WTC11 (cell line): Measurements from ENCODE around the gene ARHGEF10L. TPM values are rescaled to one million over a fixed set of nuclear protein-coding genes. Genes with fewer than 3 reads are reported as not detected.

Experiments used
- ATAC-seq: fragments of 200-7000 bp; cut with Tn5 transposase; 2 replicates; pipeline ENCODE4 v1.10.0; 2021; ENCODE audit warnings: mild to moderate bottlenecking, moderate library complexity
- CTCF ChIA-PET: fragments of 300-600 bp; sonication (Branson Sonifier 250); formaldehyde crosslinking; loops from one replicate; lab custom pipeline; 2021; ENCODE audit warnings: antibody characterized with exemption; lab: Charles Lee
- POLR2A ChIA-PET: fragments of 350-600 bp; sonication (Branson Sonifier 250); formaldehyde crosslinking; loops from one replicate; lab custom pipeline; 2021; ENCODE audit warnings: antibody characterized with exemption; lab: Charles Lee
- DNase-seq: peaks from one replicate; pipeline ENCODE4 v3.0.0; 2021; ENCODE audit warnings: low spot score
- H3K27ac Mint-ChIP-seq: 2 replicates; pipeline ENCODE4 v1.8.0; 2021; ENCODE audit warnings: mixed read lengths
- H3K27me3 Mint-ChIP-seq: 2 replicates; pipeline ENCODE4 v1.8.0; 2021; ENCODE audit warnings: low read depth, mild to moderate bottlenecking, moderate library complexity, mixed read lengths
- H3K36me3 Mint-ChIP-seq: 2 replicates; pipeline ENCODE4 v1.8.0; 2021; ENCODE audit warnings: mixed read lengths
- H3K4me1 Mint-ChIP-seq: 2 replicates; pipeline ENCODE4 v1.8.0; 2022; ENCODE audit warnings: mixed read lengths
- H3K4me3 Mint-ChIP-seq: 2 replicates; pipeline ENCODE4 v1.8.0; 2021; ENCODE audit warnings: mild to moderate bottlenecking, moderate library complexity, mixed read lengths
- H3K9me3 Mint-ChIP-seq: 2 replicates; pipeline ENCODE4 v1.8.0; 2021; ENCODE audit warnings: mixed read lengths
- E2F4 ChIP-seq: sonication (generic); formaldehyde crosslinking; IDR thresholded peaks from 2 replicates; pipeline ENCODE4 v1.8.1; 2022; ENCODE audit warnings: low read depth, mild to moderate bottlenecking, moderate library complexity, missing genetic modification reagents, borderline replicate concordance
- E2F5 ChIP-seq: sonication (generic); formaldehyde crosslinking; IDR thresholded peaks from 2 replicates; pipeline ENCODE4 v1.8.1; 2022; ENCODE audit warnings: mild to moderate bottlenecking, moderate library complexity, missing genetic modification reagents
- ERG ChIP-seq: fragments of 250-450 bp; sonication (Bioruptor Pico); IDR thresholded peaks from 2 replicates; pipeline ENCODE4 v1.8.0; 2021; ENCODE audit warnings: mild to moderate bottlenecking
- ETV6 ChIP-seq: sonication (generic); formaldehyde crosslinking; IDR thresholded peaks from 2 replicates; pipeline ENCODE4 v1.8.1; 2022; ENCODE audit warnings: mild to moderate bottlenecking, missing genetic modification reagents
- FOXK1 ChIP-seq: sonication (generic); formaldehyde crosslinking; IDR thresholded peaks from 2 replicates; pipeline ENCODE4 v1.8.0; 2022; ENCODE audit warnings: mild to moderate bottlenecking, moderate library complexity, missing genetic modification reagents
- FOXP4 ChIP-seq: sonication (generic); formaldehyde crosslinking; IDR thresholded peaks from 2 replicates; pipeline ENCODE4 v1.8.0; 2022; ENCODE audit warnings: mild to moderate bottlenecking, missing genetic modification reagents
- GABPB1 ChIP-seq: sonication (generic); formaldehyde crosslinking; IDR thresholded peaks from 2 replicates; pipeline ENCODE4 v1.8.1; 2023; ENCODE audit warnings: mild to moderate bottlenecking, missing genetic modification reagents
- NFYB ChIP-seq: sonication (generic); formaldehyde crosslinking; conservative IDR thresholded peaks from 2 replicates; pipeline ENCODE4 v1.8.0; 2022; ENCODE audit warnings: low read depth, missing genetic modification reagents
- SMAD3 ChIP-seq: sonication (generic); formaldehyde crosslinking; IDR thresholded peaks from 2 replicates; pipeline ENCODE4 v1.8.0; 2022; ENCODE audit warnings: missing genetic modification reagents, mild to moderate bottlenecking, borderline replicate concordance
- SP1 ChIP-seq: sonication (generic); formaldehyde crosslinking; conservative IDR thresholded peaks from 2 replicates; pipeline ENCODE4 v1.8.1; 2022; ENCODE audit warnings: missing genetic modification reagents
- STAT6 ChIP-seq: sonication (generic); formaldehyde crosslinking; conservative IDR thresholded peaks from 2 replicates; pipeline ENCODE4 v1.8.1; 2023; ENCODE audit warnings: mild to moderate bottlenecking, low read depth, missing genetic modification reagents, moderate library complexity
- ZBTB43 ChIP-seq: sonication (generic); formaldehyde crosslinking; IDR thresholded peaks from 2 replicates; pipeline ENCODE4 v1.8.1; 2023; ENCODE audit warnings: mild to moderate bottlenecking, missing genetic modification reagents
- ZMAT4 ChIP-seq: fragments of 250-450 bp; sonication (Bioruptor Pico); IDR thresholded peaks from 2 replicates; pipeline ENCODE4 v1.9.0; 2021; ENCODE audit warnings: mild to moderate bottlenecking
- ZNF121 ChIP-seq: sonication (generic); formaldehyde crosslinking; IDR thresholded peaks from 2 replicates; pipeline ENCODE4 v1.8.0; 2023; ENCODE audit warnings: missing genetic modification reagents
- ZNF232 ChIP-seq: sonication (generic); formaldehyde crosslinking; IDR thresholded peaks from 2 replicates; pipeline ENCODE4 v1.8.0; 2022; ENCODE audit warnings: mild to moderate bottlenecking, missing genetic modification reagents
- ZNF317 ChIP-seq: sonication (generic); formaldehyde crosslinking; IDR thresholded peaks from 2 replicates; pipeline ENCODE4 v1.8.1; 2023; ENCODE audit warnings: low read depth, mild to moderate bottlenecking, moderate library complexity, missing genetic modification reagents, borderline replicate concordance
- ZNF423 ChIP-seq: fragments of 250-450 bp; sonication (Bioruptor Pico); IDR thresholded peaks from 2 replicates; pipeline ENCODE4 v2.1.2; 2022; ENCODE audit warnings: mild to moderate bottlenecking, moderate library complexity
- ZNF512 ChIP-seq: sonication (generic); formaldehyde crosslinking; IDR thresholded peaks from 2 replicates; pipeline ENCODE4 v1.8.1; 2022; ENCODE audit warnings: missing genetic modification reagents, borderline replicate concordance
- total RNA-seq: library from RNA; stranded (reverse); gene quantifications from 3 replicates; pipeline ENCODE4 v1.2.3, GENCODE V29; 2021

Gene ARHGEF10L
- total RNA-seq, 1 experiment from 2014 or later = 34.4 TPM

GRCh38 chr1:17540255-17541001 lies 930 bp downstream of the ARHGEF10L start:
- peaks cover 55% of the 10 kb centered on the region for H3K4me1 Mint-ChIP-seq
- no peaks in the 10 kb centered on the region for H3K27me3 Mint-ChIP-seq
- peak overlapping the region; percentile 88 for H3K27ac Mint-ChIP-seq

GRCh38 chr1:17542645-17543044 lies 3.1 kb downstream of the ARHGEF10L start:
- Mint-ChIP-seq H3K4me3 (no peak overlapping the region), H3K27ac (no peak overlapping the region), H3K9me3 (peaks cover 5% of the 10 kb centered on the region), H3K27me3 (no peaks in the 10 kb centered on the region), H3K4me1 (peaks cover 65% of the 10 kb centered on the region), H3K36me3 (peaks cover 8% of the 10 kb centered on the region)
- no peak for ATAC-seq
- CTCF ChIA-PET = interaction anchor here (1.4 to 6.1 kb wide), 2 partner anchors 19 to 31 kb away, joined by 3 to 77 read pairs; no protein-coding TSS in a partner anchor
- POLR2A ChIA-PET = no interaction called here
- no peak for DNase-seq
- TF ChIP-seq FOXP4 (CRISPR knock-in tag) (no peak), GABPB1 (no peak), STAT6 (CRISPR knock-in tag) (no peak), ZBTB43 (CRISPR knock-in tag) (no peak), E2F4 (CRISPR knock-in tag) (no peak), ZNF423 (CRISPR knock-in tag) (no peak), ETV6 (CRISPR knock-in tag) (no peak), ZNF512 (CRISPR knock-in tag) (no peak), ZNF317 (no peak)

More at GRCh38 chr1:17540255-17541001, 930 bp downstream of the ARHGEF10L start:
- peaks cover 8% of the 10 kb centered on the region for H3K36me3 Mint-ChIP-seq
- peak; percentile 80 for ATAC-seq
- POLR2A ChIA-PET = interaction anchor here (0.5 to 1.5 kb wide), 14 partner anchors 9 to 101 kb away, joined by 3 to 13 read pairs (median 4); partner anchors contain the start of gene RCC2
- H3K4me3 Mint-ChIP-seq = peak overlapping the region; percentile 83
- peak; percentile 95 for DNase-seq
- peaks cover 5% of the 10 kb centered on the region for H3K9me3 Mint-ChIP-seq
- 0 out of 2 replicates have a peak, but pooled peaks have one; percentile 67 for TF ChIP-seq SMAD3 (CRISPR knock-in tag)
- no peak for TF ChIP-seq ZMAT4
- peak; percentile 80; the same call in 1 of the 2 replicates for TF ChIP-seq ETV6 (CRISPR knock-in tag)
- TF ChIP-seq ERG = no peak
- TF ChIP-seq ZNF121 = 0 out of 2 replicates have a peak, but pooled peaks have one; percentile 11
- TF ChIP-seq E2F5 (CRISPR knock-in tag) = peak; percentile 9; the same call in 1 of the 2 replicates
- no peak for TF ChIP-seq GABPB1
- peak; percentile 40 for TF ChIP-seq SP1
- peak; percentile 48; the same call in 1 of the 2 replicates for TF ChIP-seq FOXK1 (CRISPR knock-in tag)
- TF ChIP-seq NFYB (CRISPR knock-in tag) = no peak
- TF ChIP-seq ZNF317 = no peak
- peak; percentile 46; the same call in 1 of the 2 replicates for TF ChIP-seq ZNF232 (CRISPR knock-in tag)
- CTCF ChIA-PET = interaction anchor here (0.6 to 6.1 kb wide), 19 partner anchors 8 to 88 kb away, joined by 3 to 77 read pairs (median 4); no protein-coding TSS in a partner anchor
